ENCODE measurements around the gene BTBD17.

BTBD17 gene

GRCh38 chr17:74359916-74360315, 1.8 kb downstream of the BTBD17 start:
- peak in 1 of 58 donors; percentile 14 for DNase-seq

- DNase-seq, result no peak
Observed at GRCh38 chr17:74358697-74359096, 3.0 kb downstream of the BTBD17 start.

GRCh38 chr17:74357466-74357809, 4.2 kb downstream of the BTBD17 start:
- DNase-seq, result no peak

GRCh38 chr17:74356646-74357465, 4.8 kb downstream of the BTBD17 start:
- no peak for DNase-seq

- DNase-seq, result no peak
Observed at GRCh38 chr17:74355065-74355464, 6.6 kb downstream of the BTBD17 start.

GRCh38 chr17:74354561-74354960, 7.1 kb downstream of the BTBD17 start:
- no peak for DNase-seq

- DNase-seq, result peak in 17 of 58 donors; percentile 4 to 49 (median 20)
Observed at GRCh38 chr17:74354123-74354522, 7.5 kb downstream of the BTBD17 start.

- no peak for DNase-seq
Observed at GRCh38 chr17:74353446-74354060, 8.1 kb downstream of the BTBD17 start.

DNA sequence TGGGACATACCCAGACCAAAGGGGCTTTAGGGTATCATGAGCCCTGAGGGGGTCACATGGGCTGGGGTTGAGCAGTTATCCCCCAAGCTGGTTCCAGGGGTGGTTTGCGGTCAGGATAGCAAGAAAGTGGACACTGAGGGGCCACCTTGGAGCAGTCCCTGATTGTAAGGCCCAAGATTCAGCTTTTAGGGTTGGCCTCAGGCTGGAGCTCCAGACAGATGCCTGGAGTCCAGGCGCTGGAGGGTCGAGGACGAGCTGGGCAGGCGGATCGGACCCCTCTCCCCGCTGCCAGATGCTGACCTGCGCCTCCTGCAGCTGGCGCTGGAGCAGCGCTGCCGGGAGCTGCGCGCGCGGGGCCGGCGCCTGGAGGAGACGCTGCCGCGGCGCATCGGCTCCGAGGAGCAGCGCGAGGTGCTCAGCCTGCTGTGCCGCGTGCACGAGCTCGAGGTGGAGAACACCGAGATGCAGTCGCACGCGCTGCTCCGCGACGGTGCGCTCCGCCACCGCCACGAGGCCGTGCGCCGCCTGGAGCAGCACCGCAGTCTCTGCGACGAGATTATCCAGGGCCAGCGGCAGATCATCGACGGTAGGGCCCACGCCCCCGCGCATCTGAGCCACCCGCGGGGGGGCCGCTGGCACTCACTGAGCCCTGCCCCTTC, 10.0 kb downstream of the BTBD17 start:
- DNase-seq, result no peak

DNA sequence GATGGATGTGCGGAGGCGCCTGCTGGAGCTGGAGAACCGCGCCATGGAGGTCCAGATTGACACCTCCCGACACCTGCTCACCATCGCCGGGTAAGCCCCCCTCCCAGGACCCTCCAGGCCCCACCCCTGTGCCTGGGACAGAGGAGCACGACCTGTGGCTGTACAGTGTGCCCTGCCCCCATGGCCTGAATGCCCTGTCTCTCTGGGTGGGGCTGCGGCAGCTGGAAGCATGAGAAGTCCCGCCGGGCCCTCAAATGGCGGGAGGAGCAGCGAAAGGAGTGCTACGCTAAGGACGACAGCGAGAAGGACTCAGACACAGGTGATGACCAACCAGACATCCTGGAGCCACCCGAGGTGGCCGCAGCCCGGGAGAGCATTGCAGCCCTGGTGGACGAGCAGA, 11.2 kb downstream of the BTBD17 start:
- no peak for DNase-seq

- DNase-seq, result no peak
Observed at GRCh38 chr17:74349120-74349519, 12.5 kb downstream of the BTBD17 start.

- DNase-seq, result no peak
Observed at GRCh38 chr17:74347646-74348045, 14.0 kb downstream of the BTBD17 start.

DNA sequence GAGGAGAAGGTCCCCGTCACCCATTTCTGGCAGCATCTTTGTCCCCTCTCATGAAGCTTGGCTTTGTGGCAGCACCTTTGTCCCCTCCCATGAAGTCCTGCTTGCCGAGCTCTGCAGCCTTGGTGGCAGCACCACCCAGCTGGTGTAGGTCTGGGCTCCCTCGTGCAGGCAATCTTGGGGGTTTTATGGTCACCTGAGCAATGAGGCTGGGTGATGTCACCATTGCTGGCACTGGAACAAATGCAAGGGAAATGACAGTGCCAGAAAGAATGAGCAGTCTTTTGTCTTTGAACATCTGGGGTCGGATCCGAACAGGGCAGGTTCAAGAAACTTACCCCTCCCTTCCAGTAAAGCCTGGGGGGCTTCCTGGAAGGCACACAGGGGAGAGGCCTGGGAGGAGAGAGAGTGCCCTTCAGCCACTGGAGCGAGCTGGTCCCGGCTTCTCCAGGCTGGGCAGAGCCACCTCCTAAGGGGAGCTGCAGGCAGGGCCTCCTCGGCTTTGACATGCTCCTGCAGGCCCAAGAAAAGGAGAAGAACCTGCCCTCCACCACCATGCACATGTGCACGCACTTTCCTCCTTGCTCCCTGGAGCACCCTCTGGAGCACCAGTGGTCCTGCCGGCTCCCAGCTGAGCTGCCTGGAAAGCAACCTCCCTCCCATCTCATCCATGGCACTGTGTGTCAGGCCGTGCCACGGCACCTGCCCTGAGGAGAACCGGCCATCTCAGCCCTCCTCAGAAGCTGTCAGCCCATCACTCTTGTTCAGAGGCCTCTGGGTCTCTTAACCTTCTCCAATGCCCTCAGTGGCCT, 16.0 kb downstream of the BTBD17 start:
- no peak for DNase-seq

DNA sequence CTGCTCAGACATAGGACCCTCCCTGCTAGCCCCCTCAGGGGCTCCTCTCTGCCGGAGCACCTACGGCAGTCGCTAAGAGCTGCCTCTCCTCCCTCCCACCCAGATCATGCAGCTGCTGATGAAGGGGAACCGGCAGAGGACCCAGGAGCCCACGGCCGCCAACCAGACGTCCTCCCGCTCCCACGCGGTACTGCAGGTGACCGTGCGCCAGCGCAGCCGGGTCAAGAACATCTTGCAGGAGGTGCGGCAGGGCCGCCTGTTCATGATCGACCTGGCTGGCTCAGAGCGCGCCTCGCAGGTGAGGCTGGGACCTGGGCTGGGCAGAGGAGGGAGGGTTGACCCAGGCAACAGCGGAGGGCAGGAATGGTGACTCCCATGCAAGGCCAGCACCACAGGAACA, 17.0 kb downstream of the BTBD17 start:
- DNase-seq, result no peak

DNA sequence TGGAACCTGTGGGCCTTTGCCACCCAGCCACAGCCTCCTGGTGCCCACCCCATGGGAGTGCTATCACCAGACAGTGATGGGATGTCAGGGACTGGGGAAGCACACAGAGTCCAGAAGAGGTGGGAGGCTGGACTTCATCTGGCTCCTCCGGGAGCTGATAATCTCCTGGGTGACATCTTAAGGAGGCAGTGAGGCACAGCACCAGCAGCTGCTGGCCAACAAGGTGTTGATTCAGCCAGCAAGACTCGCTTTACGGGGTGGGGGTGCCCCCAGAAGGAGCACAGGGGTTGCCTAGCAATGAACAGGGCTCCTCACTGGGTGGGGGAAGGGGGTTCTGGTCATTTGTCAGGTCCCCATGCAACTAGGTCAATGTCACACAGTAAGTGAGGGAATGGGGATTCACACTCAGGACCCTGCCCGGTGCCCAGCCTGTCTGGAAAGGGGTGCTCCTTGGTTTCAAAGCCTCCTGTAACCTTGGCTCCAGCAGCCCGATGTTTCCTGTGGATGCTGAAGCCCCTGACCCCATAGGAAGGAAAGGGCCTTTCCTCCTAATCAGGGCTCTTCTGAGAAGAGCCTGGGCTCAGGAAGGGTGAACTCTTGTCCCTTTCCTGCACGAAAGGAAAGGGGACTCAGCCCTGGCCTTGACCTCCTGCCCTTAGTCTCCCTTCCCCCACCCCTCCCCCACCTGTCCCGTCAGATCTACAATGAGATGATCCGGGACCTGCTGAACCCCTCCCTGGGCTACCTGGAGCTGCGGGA, 18.0 kb downstream of the BTBD17 start:
- no peak for DNase-seq

DNA sequence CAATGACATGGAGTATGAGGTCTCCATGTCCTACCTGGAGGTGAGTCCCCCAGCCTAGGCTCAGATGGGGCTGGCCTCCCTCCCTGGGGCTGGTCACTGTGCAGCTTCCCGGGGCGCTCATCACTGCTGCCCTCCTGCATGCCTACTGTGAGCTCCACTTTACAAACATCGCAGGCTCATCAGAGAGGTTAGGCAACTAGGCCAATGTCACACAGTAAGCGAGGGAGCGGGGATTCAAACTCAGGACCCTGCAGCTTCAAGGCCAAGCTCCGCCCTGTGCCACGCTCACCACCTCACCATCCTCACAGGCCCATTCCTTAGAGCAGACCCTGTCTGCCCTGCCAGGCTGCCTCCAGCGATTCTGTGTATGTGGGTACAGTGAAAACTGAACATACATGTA, 18.5 kb downstream of the BTBD17 start:
- no peak for DNase-seq

- DNase-seq, result no peak
Observed at GRCh38 chr17:74342224-74342623, 19.4 kb downstream of the BTBD17 start.

DNA sequence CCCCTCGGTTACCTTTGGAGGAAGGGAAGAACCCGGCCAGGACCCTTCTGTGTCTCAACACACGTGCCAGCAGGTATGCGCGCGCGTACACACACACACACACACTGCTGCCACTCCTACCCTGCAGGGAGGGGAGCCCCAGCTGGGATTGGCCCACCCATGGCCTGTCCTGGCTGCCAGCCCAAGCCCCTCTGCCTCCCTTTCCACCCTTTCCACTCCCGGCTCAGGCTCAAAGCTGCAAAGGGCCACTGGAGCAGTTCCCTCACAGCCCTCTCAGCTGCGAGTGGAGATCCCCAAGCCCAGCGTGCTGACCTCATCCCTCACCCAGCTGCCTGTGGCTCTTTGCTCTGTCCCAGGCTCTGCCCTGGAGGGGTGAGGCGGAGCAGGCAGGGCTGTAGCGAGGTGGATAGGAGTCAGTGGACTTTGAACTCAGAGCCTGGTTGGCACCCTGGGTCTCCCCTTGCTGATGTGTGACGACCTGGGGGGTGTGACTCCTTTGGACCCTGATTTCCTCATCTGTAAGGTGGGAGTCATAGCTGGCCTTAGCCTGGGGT, 21.1 kb downstream of the BTBD17 start:
- peak in 33 of 58 donors; percentile 6 to 78 (median 35) for DNase-seq

DNA sequence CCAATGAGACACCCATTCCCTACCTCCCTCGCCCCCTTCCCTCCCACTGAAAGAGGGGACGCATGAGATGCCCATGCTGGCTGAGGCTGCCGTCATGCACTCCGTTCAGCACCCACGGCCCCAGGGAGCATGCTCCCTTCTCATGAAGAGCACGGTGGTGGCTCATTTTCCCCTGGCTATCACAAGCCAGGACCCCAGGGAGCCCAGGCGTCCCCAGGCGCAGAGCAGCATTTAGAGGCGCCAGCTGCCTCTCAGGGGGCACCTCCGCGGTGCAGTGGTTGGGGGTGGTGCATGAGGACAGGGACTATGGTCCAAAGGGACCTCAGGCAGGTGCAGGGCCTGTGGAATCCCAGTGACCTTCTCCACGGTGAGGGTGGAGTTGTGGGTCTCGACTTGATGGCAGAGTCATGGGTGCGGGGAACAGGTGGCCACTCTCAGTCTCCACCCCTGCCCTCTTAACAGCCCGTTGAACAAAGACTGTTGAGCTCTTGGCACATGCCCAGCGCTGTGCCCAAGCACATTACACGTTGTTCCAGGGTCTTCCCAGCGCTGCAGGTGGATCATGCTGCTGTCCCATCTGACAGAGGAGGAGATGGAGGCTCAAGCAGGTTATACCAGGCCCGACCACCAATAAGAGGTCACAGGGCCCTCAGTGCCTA, 22.0 kb downstream of the BTBD17 start:
- DNase-seq, result peak in 1 of 58 donors; percentile 14
